ENCODE data around the gene IL17REL.

DNA sequence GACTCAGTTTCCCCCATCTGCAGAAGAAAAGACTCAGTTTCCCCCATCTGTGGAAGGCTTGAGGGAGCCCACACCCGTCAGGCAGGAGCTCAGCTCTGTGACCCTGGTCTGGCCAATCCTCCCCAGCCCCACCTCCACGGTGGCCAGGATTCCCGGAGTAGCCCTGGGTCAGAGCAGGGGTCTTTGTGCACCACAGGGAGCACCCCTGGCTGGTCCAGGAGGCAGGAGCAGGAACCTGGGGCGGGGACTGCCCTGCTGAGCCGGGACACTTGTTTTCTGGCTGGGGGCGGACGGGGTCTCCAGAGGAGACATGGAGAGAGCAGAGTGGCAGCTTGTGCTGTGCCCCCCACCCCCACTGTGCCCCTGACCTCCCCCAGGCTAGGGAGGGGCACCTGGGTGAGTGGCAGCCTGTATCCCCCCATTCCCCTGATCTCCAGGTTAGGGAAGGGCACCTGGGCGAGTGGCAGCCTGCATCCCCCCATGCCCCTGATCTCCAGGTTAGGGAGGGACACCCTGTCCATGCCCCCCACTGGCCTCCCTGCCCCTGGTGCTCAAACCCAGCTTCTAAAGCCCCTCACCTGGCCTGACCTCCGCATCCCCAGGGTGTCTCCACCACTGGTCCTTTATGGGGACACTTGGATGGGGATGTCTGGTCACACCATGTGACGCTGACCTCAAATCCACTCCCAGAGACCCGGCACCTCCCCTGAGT is 18.8 kb downstream of the IL17REL start:
- TF ChIP-seq, protein P1, sequence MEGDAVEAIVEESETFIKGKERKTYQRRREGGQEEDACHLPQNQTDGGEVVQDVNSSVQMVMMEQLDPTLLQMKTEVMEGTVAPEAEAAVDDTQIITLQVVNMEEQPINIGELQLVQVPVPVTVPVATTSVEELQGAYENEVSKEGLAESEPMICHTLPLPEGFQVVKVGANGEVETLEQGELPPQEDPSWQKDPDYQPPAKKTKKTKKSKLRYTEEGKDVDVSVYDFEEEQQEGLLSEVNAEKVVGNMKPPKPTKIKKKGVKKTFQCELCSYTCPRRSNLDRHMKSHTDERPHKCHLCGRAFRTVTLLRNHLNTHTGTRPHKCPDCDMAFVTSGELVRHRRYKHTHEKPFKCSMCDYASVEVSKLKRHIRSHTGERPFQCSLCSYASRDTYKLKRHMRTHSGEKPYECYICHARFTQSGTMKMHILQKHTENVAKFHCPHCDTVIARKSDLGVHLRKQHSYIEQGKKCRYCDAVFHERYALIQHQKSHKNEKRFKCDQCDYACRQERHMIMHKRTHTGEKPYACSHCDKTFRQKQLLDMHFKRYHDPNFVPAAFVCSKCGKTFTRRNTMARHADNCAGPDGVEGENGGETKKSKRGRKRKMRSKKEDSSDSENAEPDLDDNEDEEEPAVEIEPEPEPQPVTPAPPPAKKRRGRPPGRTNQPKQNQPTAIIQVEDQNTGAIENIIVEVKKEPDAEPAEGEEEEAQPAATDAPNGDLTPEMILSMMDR (conservative IDR thresholded peaks at IDR 0.05; ENCODE audit: low read length): no peak
- no peak for TF ChIP-seq EZH2phosphoT487 (IDR thresholded peaks at IDR 0.05; ENCODE audit: borderline replicate concordance)
